ENCODE results near the gene FAF2.

- TF ChIP-seq CTCF (IDR thresholded peaks at IDR 0.05; ENCODE audit: extremely low read depth in 1 of 2, insufficient read depth in 1 of 2, low read depth in 1 of 2, low read length in 2 of 2), result no peak
- TF ChIP-seq POLR2A (IDR thresholded peaks at IDR 0.05; ENCODE audit: low read depth, low read length), result no peak
- no peak for TF ChIP-seq EZH2 (IDR thresholded peaks at IDR 0.05; ENCODE audit: borderline replicate concordance, low read depth, low read length, severe bottlenecking)
- TF ChIP-seq JUN (IDR thresholded peaks at IDR 0.05; ENCODE audit: borderline replicate concordance, insufficient read depth, insufficient read length, low read depth), result no peak
- no peak for TF ChIP-seq GATA2 (IDR thresholded peaks at IDR 0.05; ENCODE audit: insufficient read depth, insufficient read length, low read depth, low read length)
- no peak for TF ChIP-seq FOS (IDR thresholded peaks at IDR 0.05; ENCODE audit: borderline replicate concordance, insufficient read depth, low read length)
- no peak for TF ChIP-seq MYC (IDR thresholded peaks at IDR 0.05; ENCODE audit: low read depth, low read length)
- no peak for TF ChIP-seq POLR2AphosphoS5 (IDR thresholded peaks at IDR 0.05; ENCODE audit: insufficient read depth, low read depth, low read length)
- no peak for TF ChIP-seq MAX (IDR thresholded peaks at IDR 0.05; ENCODE audit: insufficient read depth, insufficient read length)
These were observed 83.1 kb downstream of the FAF2 start for GRCh38 chr5:176530983-176531901.

Measured in endothelial cell of umbilical vein (primary cell).